ENCODE data around the gene TTC39B.
A peak's percentile ranks its signal among the peaks of the same experiment; 100 is the strongest.
"Not testable (repeated sequence)": the region's sequence is repeated elsewhere in the genome, so short reads cannot be mapped to it uniquely, and the experiment has no call there.

Gene TTC39B

DNA sequence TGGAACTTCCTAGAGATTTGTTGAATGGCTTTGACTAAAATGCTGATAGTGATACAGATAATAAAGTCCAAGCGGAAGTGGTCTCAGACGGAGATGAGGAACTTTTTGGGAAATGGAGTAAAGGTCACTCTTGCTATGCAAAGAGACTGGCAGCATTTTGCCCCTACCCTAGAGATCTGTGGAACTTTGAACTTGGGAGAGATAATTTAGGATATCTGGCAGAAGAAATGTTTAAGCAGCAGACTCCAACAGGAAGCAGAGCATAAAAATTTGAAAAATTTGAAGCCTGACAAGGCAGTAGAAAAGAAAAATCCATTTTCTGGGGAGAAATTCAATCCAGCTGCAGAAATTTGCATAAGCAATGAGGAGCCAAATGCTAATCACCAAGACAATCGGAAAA is 15.7 kb upstream of the TTC39B start:
- H2AK5ac ChIP-seq (ENCODE audit: low read length, severe bottlenecking); H3K4me3 ChIP-seq (ENCODE audit: insufficient read depth in 1 of 2, low read depth in 1 of 2, low read length in 2 of 2); H3K14ac ChIP-seq (ENCODE audit: low read length in 2 of 2); H3K27me3 ChIP-seq (ENCODE audit: control insufficient read depth in 1 of 2, insufficient read depth in 1 of 2, low read length in 2 of 2); H3K9me3 ChIP-seq (ENCODE audit: control insufficient read depth, low read length); DNase-seq; H3K9ac ChIP-seq (ENCODE audit: low read length); H2BK15ac ChIP-seq (ENCODE audit: low read depth, poor library complexity, severe bottlenecking); H2BK12ac ChIP-seq (ENCODE audit: low read length in 2 of 2); H3K27ac ChIP-seq (ENCODE audit: low read length, poor library complexity, severe bottlenecking); H3K18ac ChIP-seq (ENCODE audit: low read depth in 1 of 2, low read length in 2 of 2); H3K23ac ChIP-seq (ENCODE audit: low read length in 2 of 2); H2AFZ ChIP-seq (ENCODE audit: low read depth, low read length); H3K79me1 ChIP-seq (replicated peaks; ENCODE audit: low read length, poor library complexity, severe bottlenecking); H3K4me2 ChIP-seq (ENCODE audit: low read length, poor library complexity, severe bottlenecking); H2BK120ac ChIP-seq (ENCODE audit: low read depth, low read length); H4K91ac ChIP-seq (ENCODE audit: low read length); H3K4me1 ChIP-seq (ENCODE audit: control insufficient read depth, insufficient read depth, low read depth, low read length); H3K36me3 ChIP-seq (ENCODE audit: control insufficient read depth in 1 of 2, insufficient read depth in 2 of 2, low read depth in 1 of 2, low read length in 2 of 2); H3K4ac ChIP-seq (ENCODE audit: low read depth in 1 of 2, low read length in 2 of 2); H2BK5ac ChIP-seq (ENCODE audit: low read depth, low read length, poor library complexity, severe bottlenecking); H4K8ac ChIP-seq (ENCODE audit: low read length): not testable (repeated sequence)
- WGBS: 94% methylated on average over 3 of the region's 3 CpGs

DNA sequence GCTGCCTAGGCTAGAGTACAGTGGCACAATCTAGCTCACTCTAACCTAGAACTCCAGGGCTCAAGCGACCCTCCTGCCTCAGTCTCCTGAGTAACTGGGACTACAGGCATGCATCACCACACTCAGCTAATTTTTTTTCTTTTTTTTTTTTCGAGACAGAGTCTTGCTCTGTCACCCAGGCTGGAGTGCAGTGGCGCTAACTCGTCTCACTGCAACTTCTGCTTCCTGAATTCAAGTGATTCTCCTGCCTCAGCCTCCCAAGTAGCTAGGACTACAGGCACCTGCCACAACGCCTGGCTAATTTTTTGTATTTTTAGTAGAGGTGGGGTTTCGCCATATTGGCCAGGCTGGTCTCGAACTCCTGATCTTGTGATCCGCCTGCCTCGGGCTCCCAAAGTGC is 12.6 kb upstream of the TTC39B start:
- not testable (repeated sequence) for H3K36me3 ChIP-seq (ENCODE audit: control insufficient read depth in 1 of 2, insufficient read depth in 2 of 2, low read depth in 1 of 2, low read length in 2 of 2); H3K4me2 ChIP-seq (ENCODE audit: low read length, poor library complexity, severe bottlenecking); H2BK5ac ChIP-seq (ENCODE audit: low read depth, low read length, poor library complexity, severe bottlenecking); DNase-seq; H2BK15ac ChIP-seq (ENCODE audit: low read depth, poor library complexity, severe bottlenecking); H3K27me3 ChIP-seq (ENCODE audit: control insufficient read depth in 1 of 2, insufficient read depth in 1 of 2, low read length in 2 of 2); H4K8ac ChIP-seq (ENCODE audit: low read length); H3K4me1 ChIP-seq (ENCODE audit: control insufficient read depth, insufficient read depth, low read depth, low read length); H3K18ac ChIP-seq (ENCODE audit: low read depth in 1 of 2, low read length in 2 of 2); H3K9ac ChIP-seq (ENCODE audit: low read length); H3K9me3 ChIP-seq (ENCODE audit: control insufficient read depth, low read length); H4K91ac ChIP-seq (ENCODE audit: low read length); H3K4me3 ChIP-seq (ENCODE audit: insufficient read depth in 1 of 2, low read depth in 1 of 2, low read length in 2 of 2); H3K79me1 ChIP-seq (replicated peaks; ENCODE audit: low read length, poor library complexity, severe bottlenecking); H2BK12ac ChIP-seq (ENCODE audit: low read length in 2 of 2); H3K23ac ChIP-seq (ENCODE audit: low read length in 2 of 2); H3K4ac ChIP-seq (ENCODE audit: low read depth in 1 of 2, low read length in 2 of 2); H3K14ac ChIP-seq (ENCODE audit: low read length in 2 of 2); H2BK120ac ChIP-seq (ENCODE audit: low read depth, low read length); H3K27ac ChIP-seq (ENCODE audit: low read length, poor library complexity, severe bottlenecking); H2AFZ ChIP-seq (ENCODE audit: low read depth, low read length); H2AK5ac ChIP-seq (ENCODE audit: low read length, severe bottlenecking)
- 96% methylated on average over 9 of the region's 9 CpGs for WGBS

GRCh38 chr9:15317836-15318235 is 10.8 kb upstream of the TTC39B start:
- no peak overlapping the region for H2BK15ac ChIP-seq (ENCODE audit: low read depth, poor library complexity, severe bottlenecking)
- WGBS: 56% methylated on average over 4 of the region's 4 CpGs

DNA sequence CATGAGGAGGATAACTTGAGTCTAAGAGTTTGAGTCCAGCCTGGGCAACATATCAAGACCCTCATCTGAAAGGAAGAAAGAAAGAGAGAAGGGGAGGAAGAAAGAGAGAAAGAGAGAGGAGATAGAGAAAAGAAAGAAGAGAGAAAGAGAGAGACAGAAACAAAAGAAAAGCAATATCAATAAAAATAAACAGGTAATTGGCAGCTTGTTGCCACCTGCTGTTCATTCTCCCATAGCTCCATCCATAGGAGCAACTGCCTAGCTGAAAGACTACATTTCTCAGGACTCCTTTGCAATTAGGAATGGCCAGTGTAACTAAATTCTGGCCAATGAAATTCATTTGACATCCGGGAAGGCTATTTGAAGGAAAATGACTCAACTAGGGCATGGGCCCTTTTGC is 4.6 kb upstream of the TTC39B start:
- Histone ChIP-seq H3K27me3 (ENCODE audit: control insufficient read depth in 1 of 2, insufficient read depth in 1 of 2, low read length in 2 of 2) (no peaks in the 10 kb centered on the region), H4K91ac (ENCODE audit: low read length) (no peak overlapping the region), H2BK15ac (ENCODE audit: low read depth, poor library complexity, severe bottlenecking) (no peak overlapping the region), H3K4me1 (ENCODE audit: control insufficient read depth, insufficient read depth, low read depth, low read length) (peaks cover 2% of the 10 kb centered on the region), H2AK5ac (ENCODE audit: low read length, severe bottlenecking) (no peak overlapping the region), H3K36me3 (ENCODE audit: control insufficient read depth in 1 of 2, insufficient read depth in 2 of 2, low read depth in 1 of 2, low read length in 2 of 2) (no peaks in the 10 kb centered on the region), H3K23ac (ENCODE audit: low read length in 2 of 2) (no peak overlapping the region), H3K9ac (ENCODE audit: low read length) (no peak overlapping the region), H3K9me3 (ENCODE audit: control insufficient read depth, low read length) (no peaks in the 10 kb centered on the region), H3K79me1 (replicated peaks; ENCODE audit: low read length, poor library complexity, severe bottlenecking) (peaks cover 1% of the 10 kb centered on the region), H3K4me2 (ENCODE audit: low read length, poor library complexity, severe bottlenecking) (no peak overlapping the region), H4K8ac (ENCODE audit: low read length) (no peak overlapping the region), H3K27ac (ENCODE audit: low read length, poor library complexity, severe bottlenecking) (no peak overlapping the region), H3K18ac (ENCODE audit: low read depth in 1 of 2, low read length in 2 of 2) (no peak overlapping the region), H3K4ac (ENCODE audit: low read depth in 1 of 2, low read length in 2 of 2) (no peak overlapping the region), H2AFZ (ENCODE audit: low read depth, low read length) (no peak overlapping the region), H2BK12ac (ENCODE audit: low read length in 2 of 2) (no peak overlapping the region), H2BK120ac (ENCODE audit: low read depth, low read length) (no peak overlapping the region), H3K4me3 (ENCODE audit: insufficient read depth in 1 of 2, low read depth in 1 of 2, low read length in 2 of 2) (no peak overlapping the region), H3K14ac (ENCODE audit: low read length in 2 of 2) (no peak overlapping the region), H2BK5ac (ENCODE audit: low read depth, low read length, poor library complexity, severe bottlenecking) (no peak overlapping the region)
- WGBS: 67% methylated on average over 1 of the region's 1 CpG
- DNase-seq: no peak

More at GRCh38 chr9:15317836-15318235, 10.8 kb upstream of the TTC39B start:
- Histone ChIP-seq H2AFZ (ENCODE audit: low read depth, low read length) (no peak overlapping the region), H3K4me1 (ENCODE audit: control insufficient read depth, insufficient read depth, low read depth, low read length) (peaks cover 1% of the 10 kb centered on the region), H4K8ac (ENCODE audit: low read length) (no peak overlapping the region), H3K4ac (ENCODE audit: low read depth in 1 of 2, low read length in 2 of 2) (no peak overlapping the region), H3K23ac (ENCODE audit: low read length in 2 of 2) (no peak overlapping the region), H3K27ac (ENCODE audit: low read length, poor library complexity, severe bottlenecking) (no peak overlapping the region), H3K14ac (ENCODE audit: low read length in 2 of 2) (no peak overlapping the region), H2BK120ac (ENCODE audit: low read depth, low read length) (no peak overlapping the region), H3K27me3 (ENCODE audit: control insufficient read depth in 1 of 2, insufficient read depth in 1 of 2, low read length in 2 of 2) (no peaks in the 10 kb centered on the region), H3K4me2 (ENCODE audit: low read length, poor library complexity, severe bottlenecking) (no peak overlapping the region), H2AK5ac (ENCODE audit: low read length, severe bottlenecking) (no peak overlapping the region), H4K91ac (ENCODE audit: low read length) (no peak overlapping the region), H3K79me1 (replicated peaks; ENCODE audit: low read length, poor library complexity, severe bottlenecking) (no peaks in the 10 kb centered on the region), H2BK5ac (ENCODE audit: low read depth, low read length, poor library complexity, severe bottlenecking) (no peak overlapping the region), H3K9me3 (ENCODE audit: control insufficient read depth, low read length) (no peaks in the 10 kb centered on the region), H3K9ac (ENCODE audit: low read length) (peak overlapping the region; percentile 29), H3K4me3 (ENCODE audit: insufficient read depth in 1 of 2, low read depth in 1 of 2, low read length in 2 of 2) (no peak overlapping the region), H3K18ac (ENCODE audit: low read depth in 1 of 2, low read length in 2 of 2) (peak overlapping the region in 1 of 2 experiments; percentile 33), H3K36me3 (ENCODE audit: control insufficient read depth in 1 of 2, insufficient read depth in 2 of 2, low read depth in 1 of 2, low read length in 2 of 2) (no peaks in the 10 kb centered on the region), H2BK12ac (ENCODE audit: low read length in 2 of 2) (no peak overlapping the region)
- no peak for DNase-seq
